GM12873 (cell line): Measurements from ENCODE around the gene NMS.

Experiments used
- TF ChIP-seq, protein P1 (sequence below): IDR thresholded peaks from 2 replicates; pipeline ENCODE4 v1.5.1; 2012; ENCODE audit warnings: low read depth, mild to moderate bottlenecking, moderate library complexity, low read length, control low read depth; ENCODE audit not compliant: insufficient read depth; ENCODE audit errors: missing control alignments

NMS gene

DNA sequence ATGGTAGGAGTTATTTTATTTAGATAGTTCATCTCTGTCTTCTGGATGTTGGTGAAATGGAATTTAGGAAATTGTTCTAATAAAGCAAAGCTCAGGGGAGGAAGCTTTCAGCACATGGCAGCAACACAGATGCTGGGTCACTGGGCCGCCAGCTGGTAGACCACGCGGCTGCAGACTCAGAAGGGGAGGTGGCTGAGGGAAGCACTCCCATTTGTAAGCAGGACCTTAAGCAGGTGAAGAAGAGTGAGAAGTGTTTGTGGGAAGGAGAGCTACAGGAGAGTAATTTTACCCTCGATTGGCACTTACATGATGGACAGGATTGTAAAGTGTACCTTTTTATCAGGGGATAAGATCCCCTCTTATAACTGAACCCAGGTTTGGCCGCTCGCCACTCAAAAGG lies 24.4 kb downstream of the NMS start:
- TF ChIP-seq, protein P1, sequence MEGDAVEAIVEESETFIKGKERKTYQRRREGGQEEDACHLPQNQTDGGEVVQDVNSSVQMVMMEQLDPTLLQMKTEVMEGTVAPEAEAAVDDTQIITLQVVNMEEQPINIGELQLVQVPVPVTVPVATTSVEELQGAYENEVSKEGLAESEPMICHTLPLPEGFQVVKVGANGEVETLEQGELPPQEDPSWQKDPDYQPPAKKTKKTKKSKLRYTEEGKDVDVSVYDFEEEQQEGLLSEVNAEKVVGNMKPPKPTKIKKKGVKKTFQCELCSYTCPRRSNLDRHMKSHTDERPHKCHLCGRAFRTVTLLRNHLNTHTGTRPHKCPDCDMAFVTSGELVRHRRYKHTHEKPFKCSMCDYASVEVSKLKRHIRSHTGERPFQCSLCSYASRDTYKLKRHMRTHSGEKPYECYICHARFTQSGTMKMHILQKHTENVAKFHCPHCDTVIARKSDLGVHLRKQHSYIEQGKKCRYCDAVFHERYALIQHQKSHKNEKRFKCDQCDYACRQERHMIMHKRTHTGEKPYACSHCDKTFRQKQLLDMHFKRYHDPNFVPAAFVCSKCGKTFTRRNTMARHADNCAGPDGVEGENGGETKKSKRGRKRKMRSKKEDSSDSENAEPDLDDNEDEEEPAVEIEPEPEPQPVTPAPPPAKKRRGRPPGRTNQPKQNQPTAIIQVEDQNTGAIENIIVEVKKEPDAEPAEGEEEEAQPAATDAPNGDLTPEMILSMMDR: no peak

DNA sequence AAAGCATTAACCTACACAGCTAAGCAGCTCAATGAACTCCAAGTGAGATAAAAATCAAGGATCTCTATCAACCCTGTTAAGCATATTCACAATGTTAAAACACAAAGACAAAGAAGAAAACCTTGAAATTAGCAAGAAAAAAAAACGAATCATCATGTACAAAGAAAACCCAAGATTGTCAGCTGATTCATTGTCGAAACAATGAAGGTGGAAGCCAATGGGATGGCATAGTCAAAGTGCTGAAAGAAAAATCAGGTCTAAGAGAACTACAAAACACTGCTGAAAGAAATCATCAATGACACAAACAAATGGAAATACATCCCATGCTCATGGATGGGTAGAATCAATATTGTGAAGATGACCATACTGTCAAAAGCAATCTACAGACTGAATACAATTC lies 32.5 kb downstream of the NMS start:
- TF ChIP-seq, protein P1: no peak

DNA sequence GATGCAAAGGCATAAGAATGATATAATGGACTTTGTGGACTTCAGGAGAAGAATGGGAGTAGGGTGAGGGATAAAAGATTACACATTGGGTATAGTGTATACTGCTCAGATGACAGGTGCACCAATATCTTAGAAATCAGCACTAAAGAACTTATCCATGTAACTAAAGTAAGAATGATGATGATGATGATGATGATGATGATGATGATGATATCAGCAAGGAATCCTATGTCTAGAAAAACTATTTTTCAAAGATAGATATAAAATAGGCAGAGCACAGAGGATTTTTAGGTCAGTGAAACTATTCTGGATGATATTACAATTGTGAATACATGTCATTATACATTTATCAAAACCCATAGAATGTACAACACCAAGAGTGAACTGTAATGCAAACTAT lies 34.3 kb downstream of the NMS start:
- TF ChIP-seq, protein P1: no peak

DNA sequence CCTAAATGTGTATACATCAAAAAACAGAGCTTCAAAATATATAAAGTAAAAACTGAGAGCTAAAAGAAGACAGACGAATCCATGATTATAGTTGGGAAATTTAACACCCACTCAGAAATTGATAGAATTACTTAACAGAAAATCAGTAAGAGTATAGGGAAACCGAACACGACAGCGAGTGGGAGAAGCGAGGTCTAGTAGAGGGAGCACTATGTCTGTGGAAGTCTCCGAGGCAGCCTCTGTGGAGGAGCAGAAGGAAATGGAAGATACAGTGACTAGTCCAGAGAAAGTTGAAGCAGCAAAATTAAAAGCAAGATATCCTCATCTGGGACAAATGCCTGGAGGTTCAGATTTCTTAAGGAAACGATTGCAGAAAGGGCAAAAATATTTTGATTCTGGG lies 38.8 kb downstream of the NMS start:
- TF ChIP-seq, protein P1: no peak

DNA sequence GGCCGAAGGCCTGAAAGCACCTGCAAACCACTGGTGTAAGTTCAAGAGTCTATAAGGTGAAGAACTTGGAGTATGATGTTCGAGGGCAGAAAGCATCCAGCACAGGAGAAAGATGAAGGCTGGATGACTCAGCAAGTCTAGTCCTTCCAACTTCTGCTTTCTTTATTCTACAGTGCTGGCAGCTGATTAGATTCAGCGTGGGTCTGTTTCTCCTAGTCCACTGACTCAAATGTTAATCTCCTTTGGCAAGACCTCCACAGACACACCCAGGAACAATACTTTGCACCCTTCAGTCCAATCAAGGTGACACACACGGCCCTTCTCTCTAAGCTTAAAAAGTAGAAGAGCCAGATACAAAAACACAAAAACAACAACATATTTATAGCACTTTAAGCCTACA lies 43.4 kb downstream of the NMS start:
- TF ChIP-seq, protein P1: no peak

DNA sequence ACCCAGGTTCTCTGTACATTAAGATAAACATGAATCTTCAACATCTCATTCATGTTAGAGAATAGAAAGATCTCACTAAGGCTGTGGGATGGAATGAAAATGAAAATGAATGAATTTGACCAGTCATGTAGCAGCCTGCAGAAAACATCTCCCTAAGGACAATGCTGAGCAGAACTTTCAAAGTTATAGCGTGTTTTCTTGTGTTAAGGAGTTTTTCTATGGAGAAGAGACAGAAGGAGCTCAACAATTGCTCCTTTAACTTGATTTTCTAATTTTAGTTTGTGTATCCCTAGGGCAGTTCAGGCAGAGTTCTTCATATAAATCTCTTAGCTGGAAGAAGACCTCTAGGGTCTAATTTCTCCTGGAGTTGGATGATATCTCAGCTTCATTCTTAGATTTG lies 47.3 kb downstream of the NMS start:
- TF ChIP-seq, protein P1: no peak

DNA sequence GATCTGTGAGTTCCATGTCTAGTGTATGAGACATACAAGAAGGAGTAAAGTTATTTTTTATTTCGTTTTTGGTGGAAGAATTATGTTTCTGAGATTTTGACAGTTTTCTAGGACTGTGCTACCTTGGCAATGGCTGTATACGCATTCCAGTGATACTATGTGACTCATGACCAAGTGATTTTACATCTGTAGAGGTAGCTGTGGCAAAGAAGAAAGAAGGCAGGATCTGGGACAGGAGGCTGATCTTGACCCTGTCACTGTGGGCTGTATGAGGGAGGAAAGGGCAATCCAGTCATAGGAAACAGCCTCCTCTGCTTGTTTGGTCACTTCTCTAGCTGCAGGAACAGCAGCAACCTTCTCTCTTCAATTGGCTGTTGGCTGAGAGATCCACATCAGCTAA lies 48.5 kb downstream of the NMS start:
- TF ChIP-seq, protein P1: no peak
